ENCODE data around the gene LIF. TPM values are rescaled to one million over a fixed set of nuclear protein-coding genes. Genes with fewer than 3 reads are reported as not detected.

The LIF gene
- total RNA-seq (2014; rRNA removed; shearing (Covaris generic)) (1.6 and 1.9 TPM in 2 replicates), polyA plus RNA-seq (2016; fragmentation: Nextera tagmentation; extraction: Ambion mirVana) (1.0 and 1.4 TPM in 2 replicates)

DNA sequence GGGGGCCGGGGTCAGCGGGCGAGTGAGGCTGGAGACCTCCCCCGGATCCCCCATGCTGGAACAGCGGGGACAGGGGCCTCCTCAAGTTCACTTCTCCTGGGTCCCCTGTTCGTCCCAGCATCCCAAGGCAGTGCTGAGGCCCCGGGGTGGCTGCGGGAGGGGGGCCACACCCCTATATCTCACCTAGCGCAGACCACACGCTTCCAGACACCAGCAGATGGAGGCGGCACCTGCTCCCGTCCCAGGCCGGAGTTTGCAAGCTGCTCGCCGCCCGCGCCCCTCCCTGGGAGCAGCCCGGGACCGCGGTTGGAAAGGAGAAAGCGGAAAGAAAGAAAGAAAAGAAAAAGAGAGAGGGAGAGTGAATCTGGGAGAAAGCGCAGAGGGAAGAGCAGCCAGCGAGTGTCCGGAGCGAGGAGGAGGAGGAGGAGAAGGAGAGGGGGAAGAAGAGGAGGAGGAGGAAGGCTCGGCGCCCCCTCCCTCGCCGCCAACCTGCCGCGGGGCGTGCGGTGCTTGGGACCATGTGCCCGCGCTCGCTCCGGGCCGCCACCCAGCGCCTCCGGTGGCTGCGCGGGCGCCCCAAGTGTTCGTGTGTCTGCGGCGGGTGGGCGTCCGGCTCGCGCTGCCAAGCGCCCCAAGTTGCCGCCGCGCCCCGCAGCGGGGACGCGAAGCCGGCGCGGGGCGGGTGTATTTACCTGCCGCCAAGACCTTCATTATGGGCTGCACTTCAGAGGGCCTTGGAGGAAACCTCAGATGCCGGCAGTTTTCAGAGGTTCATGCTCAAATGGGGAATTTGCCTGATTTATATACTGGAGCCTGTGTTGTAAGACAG is at the start of gene LIF:
Gene LIF (minus strand): TSS at position 775 of the 829 bp plus-strand sequence. CDS start 64 bp downstream, at position 711.
- in situ Hi-C loops (cut with MboI) = no loop called here
- H3K9me2 ChIP-seq (ENCODE audit: insufficient read depth) = no peaks in the 10 kb centered on the region
- H3K9me3 ChIP-seq (ENCODE audit: low read depth) = no peaks in the 10 kb centered on the region
- peaks cover 12% of the 10 kb centered on the region; the same call in 1 of the 2 replicates for H3F3A ChIP-seq (ENCODE audit: insufficient read depth)
- peak; percentile 79 for DNase-seq
- WGBS, 2 experiments (ENCODE audit: low coverage in 1 of 2, low lambda C conversion rate in 2 of 2, missing lambda C conversion rate in 2 of 2) = 3 to 5% methylated on average over 52 to 55 of the region's 64 CpGs
- H3K4me1 ChIP-seq (ENCODE audit: insufficient read depth) = peaks cover 14% of the 10 kb centered on the region
- H2AFZ ChIP-seq = peak within 1 kb of the TSS; percentile 76
- peak within 1 kb of the TSS; percentile 86 for H3K4me2 ChIP-seq (ENCODE audit: unreplicated experiment)
- H4K20me1 ChIP-seq (ENCODE audit: insufficient read depth) = no peaks in the 10 kb centered on the region
- no peaks in the 10 kb centered on the region for H3K79me2 ChIP-seq (ENCODE audit: insufficient read depth)
- H3K36me3 ChIP-seq (ENCODE audit: low read depth) = no peaks in the 10 kb centered on the region
- H3K27me3 ChIP-seq (replicated peaks; ENCODE audit: insufficient read depth) = no peaks in the 10 kb centered on the region
- peak within 1 kb of the TSS; percentile 83 for H3K4me3 ChIP-seq
- TF ChIP-seq EZH2 (IDR thresholded peaks at IDR 0.05; ENCODE audit: insufficient read depth, poor library complexity, severe bottlenecking) = no peak
- TF ChIP-seq EZH2phosphoT487 (IDR thresholded peaks at IDR 0.05; ENCODE audit: insufficient read depth, low read depth) = no peak
- peak within 1 kb of the TSS; percentile 79 for H3K9ac ChIP-seq
- 0 out of 2 replicates have a peak within 1 kb of the TSS, but pooled peaks have one; percentile 12 for H3K27ac ChIP-seq

DNA sequence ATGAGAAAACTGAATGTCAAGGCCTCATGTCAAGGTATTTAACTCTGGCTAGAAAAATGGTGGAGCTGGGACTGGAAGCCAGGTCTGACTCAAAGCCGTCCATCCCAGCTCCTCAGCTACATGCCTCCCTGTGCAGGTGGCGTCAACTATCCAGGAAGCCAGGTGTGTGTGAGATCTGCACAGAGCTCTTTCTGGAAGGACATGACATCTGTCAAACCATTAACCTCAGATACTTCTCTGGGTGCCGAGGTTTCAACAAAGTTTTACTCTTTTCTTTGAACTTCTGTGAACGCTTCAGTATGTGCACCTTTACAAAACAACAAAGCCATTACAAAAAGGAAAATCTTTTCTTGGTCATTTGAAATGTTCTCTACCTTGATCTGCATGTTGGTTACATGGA is 49.8 kb upstream of the LIF start:
- Histone ChIP-seq H3F3A (ENCODE audit: insufficient read depth) (peaks cover 7% of the 10 kb centered on the region), H3K36me3 (ENCODE audit: low read depth) (peaks cover 7% of the 10 kb centered on the region; the same call in 1 of the 2 replicates), H3K9ac (no peak overlapping the region), H3K9me2 (ENCODE audit: insufficient read depth) (no peaks in the 10 kb centered on the region), H3K79me2 (ENCODE audit: insufficient read depth) (peaks cover 14% of the 10 kb centered on the region), H3K27me3 (replicated peaks; ENCODE audit: insufficient read depth) (no peaks in the 10 kb centered on the region), H3K9me3 (ENCODE audit: low read depth) (no peaks in the 10 kb centered on the region), H3K4me2 (ENCODE audit: unreplicated experiment) (no peak overlapping the region), H2AFZ (no peak overlapping the region), H4K20me1 (ENCODE audit: insufficient read depth) (no peaks in the 10 kb centered on the region), H3K27ac (no peak overlapping the region), H3K4me3 (no peak overlapping the region), H3K4me1 (ENCODE audit: insufficient read depth) (no peaks in the 10 kb centered on the region; the same call in 1 of the 2 replicates)
- WGBS, 2 experiments (ENCODE audit: low coverage in 1 of 2, low lambda C conversion rate in 2 of 2, missing lambda C conversion rate in 2 of 2) = 96 to 99% methylated on average over 4 of the region's 4 CpGs
- TF ChIP-seq EZH2 (IDR thresholded peaks at IDR 0.05; ENCODE audit: insufficient read depth, poor library complexity, severe bottlenecking) (no peak), EZH2phosphoT487 (IDR thresholded peaks at IDR 0.05; ENCODE audit: insufficient read depth, low read depth) (no peak)
- DNase-seq = no peak
- in situ Hi-C loops (cut with MboI) = no loop called here

DNA sequence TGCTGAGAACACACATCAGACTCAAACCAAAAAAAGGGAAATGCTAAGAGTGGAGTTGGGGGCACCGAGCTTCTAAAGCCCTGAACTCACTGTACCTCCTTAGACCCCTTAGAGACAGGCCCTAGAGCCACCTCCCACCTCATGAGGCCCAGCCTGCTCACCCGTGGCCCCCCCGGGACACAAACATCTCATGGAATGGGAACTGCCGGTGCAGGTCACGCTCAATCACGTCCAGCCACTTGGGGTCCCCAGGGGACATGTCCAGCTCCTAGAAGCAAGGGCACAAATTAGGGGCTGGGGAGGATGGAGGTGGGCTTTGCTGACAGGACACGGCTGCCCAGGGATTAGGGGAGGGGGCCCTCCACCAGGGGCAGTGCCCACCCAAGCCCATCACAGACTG is 49.0 kb upstream of the LIF start:
- 59 to 65% methylated on average over 7 of the region's 7 CpGs for WGBS, 2 experiments (ENCODE audit: low coverage in 1 of 2, low lambda C conversion rate in 2 of 2, missing lambda C conversion rate in 2 of 2)
- no peaks in the 10 kb centered on the region for H3K27me3 ChIP-seq (replicated peaks; ENCODE audit: insufficient read depth)
- no peak overlapping the region for H3K27ac ChIP-seq
- in situ Hi-C loops (cut with MboI) = no loop called here
- DNase-seq = no peak
- H3K4me1 ChIP-seq (ENCODE audit: insufficient read depth) = peaks cover 5% of the 10 kb centered on the region
- no peak overlapping the region for H3K4me3 ChIP-seq
- H3K9ac ChIP-seq = no peak overlapping the region
- H3K36me3 ChIP-seq (ENCODE audit: low read depth) = peaks cover 4% of the 10 kb centered on the region; the same call in 1 of the 2 replicates
- TF ChIP-seq EZH2 (IDR thresholded peaks at IDR 0.05; ENCODE audit: insufficient read depth, poor library complexity, severe bottlenecking) (no peak), EZH2phosphoT487 (IDR thresholded peaks at IDR 0.05; ENCODE audit: insufficient read depth, low read depth) (no peak)
- H3K9me2 ChIP-seq (ENCODE audit: insufficient read depth) = no peaks in the 10 kb centered on the region
- H3K79me2 ChIP-seq (ENCODE audit: insufficient read depth) = peaks cover 7% of the 10 kb centered on the region
- H4K20me1 ChIP-seq (ENCODE audit: insufficient read depth) = no peaks in the 10 kb centered on the region
- no peaks in the 10 kb centered on the region for H3K9me3 ChIP-seq (ENCODE audit: low read depth)
- H2AFZ ChIP-seq = no peak overlapping the region
- H3K4me2 ChIP-seq (ENCODE audit: unreplicated experiment) = no peak overlapping the region
- peaks cover 14% of the 10 kb centered on the region for H3F3A ChIP-seq (ENCODE audit: insufficient read depth)

DNA sequence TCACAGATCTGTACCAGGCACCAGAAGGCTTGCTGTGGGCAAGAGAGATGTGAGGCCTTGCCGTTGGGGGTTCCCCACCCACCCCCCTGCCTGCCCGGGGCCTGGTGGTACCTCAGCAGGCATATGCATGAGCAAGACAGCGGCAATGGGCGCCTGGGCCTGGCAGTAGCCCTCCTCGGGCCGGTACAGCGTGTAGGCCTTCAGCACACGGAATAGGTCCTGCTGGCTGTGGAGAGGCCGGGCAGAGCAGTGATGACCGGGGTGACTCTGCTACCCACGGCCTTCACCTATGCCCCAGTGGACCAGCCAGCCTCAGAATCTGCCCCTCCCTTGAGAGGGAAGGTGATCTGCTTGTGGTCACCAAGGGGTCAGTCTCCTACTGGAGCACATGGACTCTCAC is 48.3 kb upstream of the LIF start:
- in situ Hi-C loops (cut with MboI) = no loop called here
- H4K20me1 ChIP-seq (ENCODE audit: insufficient read depth) = no peaks in the 10 kb centered on the region

More for the DNA sequence above, 48.3 kb upstream of the LIF start:
- peaks cover 4% of the 10 kb centered on the region; the same call in 1 of the 2 replicates for H3K36me3 ChIP-seq (ENCODE audit: low read depth)
- no peak overlapping the region for H3K4me2 ChIP-seq (ENCODE audit: unreplicated experiment)
- H3K9ac ChIP-seq = no peak overlapping the region
- H3K4me3 ChIP-seq = no peak overlapping the region
- H3F3A ChIP-seq (ENCODE audit: insufficient read depth) = peaks cover 17% of the 10 kb centered on the region
- DNase-seq = no peak
- H3K9me2 ChIP-seq (ENCODE audit: insufficient read depth) = no peaks in the 10 kb centered on the region
- no peaks in the 10 kb centered on the region for H3K9me3 ChIP-seq (ENCODE audit: low read depth)
- WGBS, 2 experiments (ENCODE audit: low coverage in 1 of 2, low lambda C conversion rate in 2 of 2, missing lambda C conversion rate in 2 of 2) = 86 to 90% methylated on average over 11 of the region's 11 CpGs
- H3K79me2 ChIP-seq (ENCODE audit: insufficient read depth) = no peaks in the 10 kb centered on the region; the same call in 1 of the 2 replicates
- TF ChIP-seq EZH2 (IDR thresholded peaks at IDR 0.05; ENCODE audit: insufficient read depth, poor library complexity, severe bottlenecking) (no peak), EZH2phosphoT487 (IDR thresholded peaks at IDR 0.05; ENCODE audit: insufficient read depth, low read depth) (no peak)
- H2AFZ ChIP-seq = no peak overlapping the region
- no peak overlapping the region for H3K27ac ChIP-seq
- no peaks in the 10 kb centered on the region for H3K27me3 ChIP-seq (replicated peaks; ENCODE audit: insufficient read depth)
- H3K4me1 ChIP-seq (ENCODE audit: insufficient read depth) = peaks cover 12% of the 10 kb centered on the region

All from GM23248 (cell line).